NT2/D1 (cell line): ENCODE measurements around the gene DOK5.

ENCODE experiments used
- DNase-seq: peaks from one replicate; pipeline ENCODE4 v3.0.0-alpha.2; 2011; ENCODE audit warnings: low read depth, low spot score
- H3K27me3 ChIP-seq: 2 replicates; pipeline ENCODE4 v1.6.0; 2011; ENCODE audit warnings: mild to moderate bottlenecking; ENCODE audit not compliant: insufficient read length, insufficient read depth
- H3K36me3 ChIP-seq: 2 replicates; pipeline ENCODE4 v1.6.1; 2011; ENCODE audit warnings: mild to moderate bottlenecking, low read length, mixed read lengths; ENCODE audit not compliant: insufficient read depth, insufficient read length
- H3K4me1 ChIP-seq: 2 replicates; pipeline ENCODE4 v1.5.1; 2011; ENCODE audit not compliant: insufficient read depth, insufficient read length
- H3K4me3 ChIP-seq: 2 replicates; pipeline ENCODE4 v1.5.1; 2011; ENCODE audit warnings: low read depth; ENCODE audit not compliant: insufficient read length
- H3K9ac ChIP-seq: 2 replicates; pipeline ENCODE4 v1.6.0; 2011; ENCODE audit warnings: low read depth; ENCODE audit not compliant: insufficient read length
- H3K9me3 ChIP-seq: 2 replicates; pipeline ENCODE4 v1.5.1; 2011; ENCODE audit warnings: mild to moderate bottlenecking, low read length; ENCODE audit not compliant: insufficient read depth
- SUZ12 ChIP-seq: IDR thresholded peaks from 2 replicates; pipeline ENCODE4 v1.6.1; 2011; ENCODE audit not compliant: insufficient read length, insufficient read depth; ENCODE audit errors: extremely low read depth
- YY1 ChIP-seq: IDR thresholded peaks from 2 replicates; pipeline ENCODE4 v1.6.1; 2011; ENCODE audit not compliant: insufficient read length, insufficient read depth
- ZNF274 ChIP-seq: IDR thresholded peaks from 2 replicates; pipeline ENCODE4 v1.6.1; 2011; ENCODE audit warnings: mild to moderate bottlenecking, low read depth, low read length

DOK5 gene

GRCh38 chr20:54514028-54514607 is 38.7 kb downstream of the DOK5 start:
- no peaks in the 10 kb centered on the region for H3K27me3 ChIP-seq
- no peak for DNase-seq
- H3K9ac ChIP-seq, result no peak overlapping the region
- H3K36me3 ChIP-seq, result no peaks in the 10 kb centered on the region
- H3K4me3 ChIP-seq, result no peak overlapping the region
- no peaks in the 10 kb centered on the region for H3K4me1 ChIP-seq
- TF ChIP-seq YY1 (no peak), SUZ12 (no peak), ZNF274 (no peak)
- H3K9me3 ChIP-seq, result peaks cover 11% of the 10 kb centered on the region

GRCh38 chr20:54515793-54516628 is 40.6 kb downstream of the DOK5 start:
- TF ChIP-seq YY1 (no peak), SUZ12 (no peak), ZNF274 (no peak)
- peaks cover 11% of the 10 kb centered on the region for H3K9me3 ChIP-seq
- no peaks in the 10 kb centered on the region for H3K4me1 ChIP-seq
- H3K27me3 ChIP-seq, result no peaks in the 10 kb centered on the region
- no peak for DNase-seq
- H3K4me3 ChIP-seq, result no peak overlapping the region
- H3K36me3 ChIP-seq, result no peaks in the 10 kb centered on the region
- H3K9ac ChIP-seq, result no peak overlapping the region

GRCh38 chr20:54517241-54517975 is 42.0 kb downstream of the DOK5 start:
- H3K9ac ChIP-seq, result no peak overlapping the region
- no peaks in the 10 kb centered on the region for H3K4me1 ChIP-seq
- H3K27me3 ChIP-seq, result no peaks in the 10 kb centered on the region
- H3K9me3 ChIP-seq, result peaks cover 10% of the 10 kb centered on the region
- no peaks in the 10 kb centered on the region for H3K36me3 ChIP-seq
- TF ChIP-seq SUZ12 (no peak), YY1 (no peak), ZNF274 (no peak)
- DNase-seq, result no peak
- no peak overlapping the region for H3K4me3 ChIP-seq

- TF ChIP-seq SUZ12 (no peak), ZNF274 (no peak), YY1 (no peak)
- no peak overlapping the region for H3K9ac ChIP-seq
- DNase-seq, result no peak
- H3K27me3 ChIP-seq, result no peaks in the 10 kb centered on the region
- no peaks in the 10 kb centered on the region for H3K9me3 ChIP-seq
- no peaks in the 10 kb centered on the region for H3K36me3 ChIP-seq
- H3K4me1 ChIP-seq, result no peaks in the 10 kb centered on the region
- no peak overlapping the region for H3K4me3 ChIP-seq
Measured at GRCh38 chr20:54524849-54525248, 49.5 kb downstream of the DOK5 start.

GRCh38 chr20:54525916-54526590 is 50.7 kb downstream of the DOK5 start:
- Histone ChIP-seq H3K4me3 (no peak overlapping the region), H3K36me3 (no peaks in the 10 kb centered on the region), H3K9ac (no peak overlapping the region), H3K27me3 (no peaks in the 10 kb centered on the region), H3K9me3 (peaks cover 7% of the 10 kb centered on the region; the same call in 1 of the 2 replicates), H3K4me1 (no peaks in the 10 kb centered on the region)
- DNase-seq, result no peak
- no peak for TF ChIP-seq SUZ12
- TF ChIP-seq ZNF274, result no peak
- no peak for TF ChIP-seq YY1

- Histone ChIP-seq H3K9me3 (peaks cover 9% of the 10 kb centered on the region; the same call in 1 of the 2 replicates), H3K4me1 (no peaks in the 10 kb centered on the region), H3K4me3 (no peak overlapping the region), H3K9ac (no peak overlapping the region), H3K27me3 (no peaks in the 10 kb centered on the region), H3K36me3 (no peaks in the 10 kb centered on the region)
- no peak for DNase-seq
- TF ChIP-seq SUZ12 (no peak), ZNF274 (no peak), YY1 (no peak)
Measured at GRCh38 chr20:54526801-54527200, 51.4 kb downstream of the DOK5 start.

GRCh38 chr20:54532573-54532972 is 57.2 kb downstream of the DOK5 start:
- no peak for DNase-seq
- Histone ChIP-seq H3K9me3 (peaks cover 19% of the 10 kb centered on the region; the same call in 1 of the 2 replicates), H3K36me3 (no peaks in the 10 kb centered on the region), H3K9ac (no peak overlapping the region), H3K27me3 (no peaks in the 10 kb centered on the region), H3K4me1 (no peaks in the 10 kb centered on the region), H3K4me3 (no peak overlapping the region)
- TF ChIP-seq YY1 (no peak), SUZ12 (no peak), ZNF274 (no peak)
